HCT116 (cell line): ENCODE measurements around the gene SLC6A13. TPM values are rescaled to one million over a fixed set of nuclear protein-coding genes. Genes with fewer than 3 reads are reported as not detected.

ENCODE experiments used
- ATAC-seq: fragments of 200-7000 bp; cut with Tn5 transposase; 2 replicates; pipeline ENCODE4 v1.9.1; 2020; ENCODE audit warnings: mild to moderate bottlenecking, moderate library complexity
- BruUV-seq: library from RNA; stranded (reverse); fragments of 400-500 nt; replicated peaks from 2 replicates; lab custom pipeline; 2021; lab: Mats Ljungman, UMichigan
- CTCF ChIA-PET: fragments of 300-600 bp; sonication (Branson Sonifier 250); formaldehyde crosslinking; loops from one replicate; lab custom pipeline; 2021; ENCODE audit warnings: antibody characterized with exemption; lab: Charles Lee
- POLR2A ChIA-PET: fragments of 300-600, 350-600 bp; sonication (Branson Sonifier 250); formaldehyde crosslinking; loops from one replicate; lab custom pipeline; 2021; ENCODE audit warnings: antibody characterized with exemption; lab: Charles Lee
- RAD21 ChIA-PET, 2 experiments: fragments of 300-600 bp; sonication (Branson Sonifier 250); formaldehyde crosslinking; loops; one replicate each; lab custom pipeline; 2023; ENCODE audit warnings: low total read pairs in 2 of 2; ENCODE audit not compliant: uncharacterized antibody in 2 of 2, unreplicated experiment in 2 of 2, low non-redundant PET in 1 of 2; lab: Charles Lee
- DNase-seq: peaks from one replicate; pipeline ENCODE4 v3.0.0-alpha.2; 2010; ENCODE audit warnings: low read depth, low spot score
- H2AFZ ChIP-seq: fragments of 200-600 bp; shearing (Covaris generic), sonication (generic); 2 replicates; pipeline ENCODE4 v1.6.1; 2017; ENCODE audit warnings: low read depth, mixed run types, mixed read lengths, antibody characterized with exemption, low read length; ENCODE audit not compliant: poor library complexity, severe bottlenecking
- H3K27ac ChIP-seq: 2 replicates; pipeline ENCODE4 v1.5.1; 2012; ENCODE audit warnings: low read depth, low read length
- H3K27me3 ChIP-seq: fragments of 200-600 bp; sonication (generic); 2 replicates; pipeline ENCODE4 v1.6.1; 2016; ENCODE audit warnings: mixed run types, low read length, mixed read lengths; ENCODE audit not compliant: insufficient read depth
- H3K36me3 ChIP-seq, 2 experiments: fragments of 200-500 bp in 1 of 2; fragments of 200-600 bp in 1 of 2; sonication (Bioruptor generic) in 1 of 2; sonication (generic) in 1 of 2; 2 replicates each; pipeline versions ENCODE4 v1.5.1 to v1.6.1; 2014 to 2016; ENCODE audit warnings: low read length in 2 of 2, inconsistent platforms in 1 of 2, mixed read lengths in 1 of 2, mixed run types in 1 of 2; ENCODE audit not compliant: insufficient read depth in 2 of 2, control insufficient read depth in 1 of 2
- H3K4me1 ChIP-seq, 2 experiments: fragments of 200-600 bp in 1 of 2; sonication (generic) in 1 of 2; 2 replicates each; pipeline versions ENCODE4 v1.5.1 to v1.6.1; 2012 to 2017; ENCODE audit warnings: low read length in 2 of 2, inconsistent platforms in 1 of 2, mild to moderate bottlenecking in 1 of 2, mixed read lengths in 1 of 2, mixed run types in 1 of 2, moderate library complexity in 1 of 2; ENCODE audit not compliant: insufficient read depth in 2 of 2, control insufficient read depth in 1 of 2
- H3K4me2 ChIP-seq: fragments of 200-600 bp; sonication (generic); 2 replicates; pipeline ENCODE4 v1.6.1; 2017; ENCODE audit warnings: mixed run types, low read length, mixed read lengths
- H3K4me3 ChIP-seq, 2 experiments: fragments of 200-600 bp in 1 of 2; sonication (generic) in 1 of 2; replicated peaks in 1 of 2; 2 replicates each; pipeline ENCODE4 v1.5.1; 2011 to 2016; ENCODE audit warnings: low read length in 2 of 2, control low read depth in 1 of 2, low read depth in 1 of 2, mild to moderate bottlenecking in 1 of 2, mixed read lengths in 1 of 2, mixed run types in 1 of 2
- H3K79me2 ChIP-seq: fragments of 200-600 bp; sonication (generic); 2 replicates; pipeline ENCODE4 v1.6.1; 2017; ENCODE audit warnings: mild to moderate bottlenecking, mixed run types, low read length, moderate library complexity, mixed read lengths; ENCODE audit not compliant: insufficient read depth
- H3K9ac ChIP-seq: fragments of 200-600 bp; sonication (generic); 2 replicates; pipeline ENCODE4 v1.6.1; 2016; ENCODE audit warnings: low read length, mixed read lengths
- H3K9me2 ChIP-seq: fragments of 200-600 bp; sonication (generic), shearing (Covaris generic); 2 replicates; pipeline ENCODE4 v1.6.1; 2017; ENCODE audit warnings: mixed run types, mild to moderate bottlenecking, moderate library complexity; ENCODE audit not compliant: insufficient read depth
- H3K9me3 ChIP-seq, 2 experiments: fragments of 200-500 bp in 1 of 2; fragments of 200-600 bp in 1 of 2; sonication (Bioruptor generic) in 1 of 2; sonication (generic) in 1 of 2; 2 replicates each; pipeline ENCODE4 v1.6.1; 2014 to 2017; ENCODE audit warnings: low read length in 2 of 2, mixed read lengths in 2 of 2, inconsistent platforms in 1 of 2, low read depth in 1 of 2, mild to moderate bottlenecking in 1 of 2, mixed run types in 1 of 2, moderate library complexity in 1 of 2; ENCODE audit not compliant: control insufficient read depth in 1 of 2, insufficient read depth in 1 of 2
- H4K20me1 ChIP-seq: fragments of 200-600 bp; sonication (generic), shearing (Covaris generic); 2 replicates; pipeline ENCODE4 v1.6.1; 2017; ENCODE audit warnings: mixed run types, mild to moderate bottlenecking, moderate library complexity; ENCODE audit not compliant: insufficient read depth
- CBX3 ChIP-seq: IDR thresholded peaks from 2 replicates; pipeline ENCODE4 v1.6.1; 2012; ENCODE audit warnings: low read depth
- CEBPB ChIP-seq: IDR thresholded peaks from 2 replicates; pipeline ENCODE4 v1.6.1; 2012; ENCODE audit warnings: low read depth
- EGR1 ChIP-seq: IDR thresholded peaks from 2 replicates; pipeline ENCODE4 v1.6.1; 2012; ENCODE audit warnings: low read depth
- EZH2phosphoT487 ChIP-seq: fragments of 200-600 bp; IDR thresholded peaks from 2 replicates; pipeline ENCODE4 v1.6.1; 2018; ENCODE audit warnings: antibody characterized with exemption, borderline replicate concordance
- JUND ChIP-seq: IDR thresholded peaks from 2 replicates; pipeline ENCODE4 v1.6.1; 2012
- REST ChIP-seq: IDR thresholded peaks from 2 replicates; pipeline ENCODE4 v1.6.1; 2012; ENCODE audit warnings: low read depth
- SIN3A ChIP-seq: IDR thresholded peaks from 2 replicates; pipeline ENCODE4 v1.6.1; 2012; ENCODE audit warnings: low read depth
- TCF7L2 ChIP-seq: IDR thresholded peaks from 2 replicates; pipeline ENCODE4 v1.7.0; 2011; ENCODE audit warnings: borderline replicate concordance, inconsistent platforms; ENCODE audit not compliant: insufficient read depth, insufficient read length; ENCODE audit errors: extremely low read depth
- ZNF274 ChIP-seq: fragments of 200-500 bp; sonication (Bioruptor generic); IDR thresholded peaks from 2 replicates; pipeline ENCODE4 v1.6.1; 2014; ENCODE audit warnings: mild to moderate bottlenecking, low read depth, low read length, inconsistent platforms
- intact Hi-C: fragments of 100-400 bp; cut with micrococcal nuclease; formaldehyde crosslinking; loops from 2 replicates; pipeline ENCODE4 v1.10.0; 2022
- total RNA-seq: library from RNA; stranded (reverse); gene quantifications from one replicate; pipeline ENCODE4 v1.2.1, GENCODE V29; 2021; ENCODE audit not compliant: unreplicated experiment
- TF ChIP-seq, protein P1 (sequence below): IDR thresholded peaks from 2 replicates; pipeline ENCODE4 v1.6.1; 2012

SLC6A13 gene
- total RNA-seq, 1 experiment from 2014 or later, result 0.39 TPM

- Histone ChIP-seq H3K27me3 (no peaks in the 10 kb centered on the region), H3K9me3 (peaks cover 3 to 6% of the 10 kb centered on the region in 2 experiments; a peak in 2 of 4 replicates), H4K20me1 (no peaks in the 10 kb centered on the region), H3K27ac (no peak overlapping the region), H3K4me2 (no peak overlapping the region), H3K4me1 (no peaks in the 10 kb centered on the region), H3K9me2 (no peaks in the 10 kb centered on the region), H3K9ac (no peak overlapping the region), H3K4me3 (no peak overlapping the region), H3K79me2 (no peaks in the 10 kb centered on the region), H3K36me3 (no peaks in the 10 kb centered on the region), H2AFZ (no peak overlapping the region)
- POLR2A ChIA-PET, result no interaction called here
- no peak for ATAC-seq
- no peak for TF ChIP-seq REST
- TF ChIP-seq SIN3A, result no peak
- no peak for TF ChIP-seq JUND
- TF ChIP-seq EZH2phosphoT487, result no peak
- TF ChIP-seq, protein P1, sequence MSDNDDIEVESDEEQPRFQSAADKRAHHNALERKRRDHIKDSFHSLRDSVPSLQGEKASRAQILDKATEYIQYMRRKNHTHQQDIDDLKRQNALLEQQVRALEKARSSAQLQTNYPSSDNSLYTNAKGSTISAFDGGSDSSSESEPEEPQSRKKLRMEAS, result no peak
- no peak for TF ChIP-seq CBX3
- no peak for TF ChIP-seq TCF7L2
- TF ChIP-seq CEBPB, result no peak
- no peak for TF ChIP-seq EGR1
- TF ChIP-seq ZNF274, result no peak
- BruUV-seq, result no TSS peak
- DNase-seq, result no peak
- RAD21 ChIA-PET, result no interaction called here
- CTCF ChIA-PET, result no interaction called here
- intact Hi-C loops, result no loop called here
These were observed 21.4 kb downstream of the SLC6A13 start for GRCh38 chr12:241266-241665.
